Stimulated activated CD8-positive, alpha-beta memory T cell treated with anti-CD3 and anti-CD28 coated beads, Interleukin-2, amount 100 ng/mL, for 48 hours (primary cell): ENCODE data around the gene DICER1.
"Not testable (repeated sequence)": the region's sequence is repeated elsewhere in the genome, so short reads cannot be mapped to it uniquely, and the experiment has no call there.

Source experiments
- DNase-seq, 2 donors: peaks; one replicate each; pipeline ENCODE4 v3.0.0-alpha.2; 2020; ENCODE audit warnings: low read depth in 2 of 2

The DICER1 gene

DNA sequence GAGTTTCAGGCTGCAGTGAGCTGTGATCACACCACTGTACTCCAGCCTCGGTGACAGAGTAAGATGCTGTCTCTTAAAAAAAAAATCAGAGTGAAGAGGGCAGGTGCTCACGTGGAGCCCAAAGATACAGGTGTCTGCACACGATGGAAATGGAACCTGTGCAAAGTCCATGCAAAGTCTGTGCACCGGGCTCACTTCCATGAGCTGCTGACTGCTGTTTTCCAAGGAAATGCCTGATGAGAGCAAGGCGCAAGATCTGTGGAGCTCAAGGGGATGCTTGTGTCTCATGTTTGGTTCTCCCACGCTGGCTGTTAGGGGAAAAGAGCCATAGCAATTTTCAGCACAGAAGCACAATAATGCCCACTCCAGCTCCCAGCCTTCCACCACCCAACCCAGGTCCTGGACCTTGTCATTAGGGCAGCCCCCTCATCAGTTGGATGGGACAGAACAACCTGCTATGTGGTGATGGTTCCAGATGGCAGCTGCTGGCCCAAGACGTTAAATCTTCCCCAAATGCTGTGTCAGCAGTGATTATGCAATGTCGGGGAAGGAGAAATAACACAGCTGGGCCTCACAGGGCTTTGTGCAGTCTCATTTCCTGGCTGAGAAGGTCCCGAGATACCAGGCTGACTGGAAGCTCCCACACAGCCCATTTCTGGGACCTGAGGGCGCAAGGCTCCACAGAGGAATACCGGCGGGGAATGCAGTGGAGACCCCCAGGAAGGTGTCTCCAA is 27.9 kb upstream of the DICER1 start:
- DNase-seq = no peak

DNA sequence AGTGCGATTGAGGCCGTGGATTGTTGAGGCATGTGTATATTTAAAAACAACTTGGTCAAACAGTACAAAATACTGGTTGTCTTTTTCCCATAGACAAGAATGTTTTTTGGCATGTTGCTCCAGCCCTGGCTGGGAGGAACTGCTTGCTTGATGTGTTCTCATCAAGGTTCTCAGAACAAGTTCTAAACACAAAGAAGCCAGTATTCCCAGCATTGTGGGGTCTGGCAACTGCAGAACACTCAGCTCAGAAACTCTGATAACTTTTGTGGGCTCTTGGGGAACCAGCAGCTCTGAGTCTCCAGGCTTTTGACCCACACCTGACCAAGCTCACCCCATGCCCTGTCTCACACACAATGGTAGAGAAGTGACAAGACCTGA is 27.1 kb upstream of the DICER1 start:
- DNase-seq = no peak

- no peak for DNase-seq
Measured at GRCh38 chr14:95183532-95184412, 26.4 kb upstream of the DICER1 start.

DNA sequence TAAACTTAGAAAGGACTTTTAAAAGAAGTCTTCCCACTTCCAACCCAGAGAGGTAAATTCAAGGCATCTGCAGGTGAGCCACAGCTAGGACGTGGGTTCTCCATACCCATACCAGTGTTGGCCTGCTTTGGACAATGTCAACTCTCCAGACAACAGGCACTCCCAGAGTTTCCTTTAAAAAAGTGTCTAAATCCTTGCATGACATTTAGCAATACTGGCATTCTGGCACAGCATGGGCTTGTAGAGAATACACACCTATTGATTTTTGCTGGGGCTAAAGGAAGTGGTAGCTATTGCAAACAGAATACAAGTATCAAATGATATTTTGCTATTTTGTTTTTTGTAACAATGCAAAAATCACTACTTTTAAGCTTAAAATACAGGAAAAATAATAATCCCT is 25.8 kb upstream of the DICER1 start:
- DNase-seq = no peak

- DNase-seq = no peak
Measured at GRCh38 chr14:95182379-95182778, 25.1 kb upstream of the DICER1 start.

DNA sequence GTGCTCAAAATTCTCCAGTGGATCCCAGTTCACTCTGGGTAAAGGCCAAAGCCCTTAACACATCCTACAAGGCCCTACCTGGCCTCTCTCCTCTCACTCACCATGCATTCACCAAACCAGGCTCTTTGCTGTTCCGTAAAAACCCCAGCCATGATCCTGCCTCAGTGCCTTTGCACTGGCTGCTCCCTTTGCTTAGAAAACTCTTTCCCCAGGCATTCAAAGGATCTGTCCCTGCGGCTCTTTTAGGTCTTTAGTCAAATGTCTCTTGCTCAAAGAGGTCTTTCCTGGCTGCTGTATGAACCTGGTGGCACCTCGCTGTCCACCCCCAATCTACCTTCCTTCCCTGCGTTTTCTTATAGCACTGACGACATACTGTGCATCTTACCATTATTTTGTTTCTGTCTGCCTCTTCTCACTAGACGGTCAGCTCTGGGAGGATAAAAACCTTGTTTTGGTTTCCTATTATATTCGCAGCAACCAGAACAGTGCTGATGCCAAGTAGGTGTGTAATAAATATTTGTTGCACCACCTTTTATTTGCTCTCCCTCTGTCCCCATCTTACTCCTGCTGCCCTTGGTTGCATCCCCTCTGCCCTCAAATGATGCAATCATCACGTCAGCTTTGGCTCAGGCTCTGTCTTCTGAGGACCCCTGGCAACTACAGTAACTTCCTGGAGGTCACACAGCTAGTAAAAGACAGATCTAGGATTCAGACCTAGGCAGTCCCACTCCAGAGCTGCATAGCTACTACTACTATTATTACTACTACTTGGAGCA is 23.8 kb upstream of the DICER1 start:
- DNase-seq = no peak

DNA sequence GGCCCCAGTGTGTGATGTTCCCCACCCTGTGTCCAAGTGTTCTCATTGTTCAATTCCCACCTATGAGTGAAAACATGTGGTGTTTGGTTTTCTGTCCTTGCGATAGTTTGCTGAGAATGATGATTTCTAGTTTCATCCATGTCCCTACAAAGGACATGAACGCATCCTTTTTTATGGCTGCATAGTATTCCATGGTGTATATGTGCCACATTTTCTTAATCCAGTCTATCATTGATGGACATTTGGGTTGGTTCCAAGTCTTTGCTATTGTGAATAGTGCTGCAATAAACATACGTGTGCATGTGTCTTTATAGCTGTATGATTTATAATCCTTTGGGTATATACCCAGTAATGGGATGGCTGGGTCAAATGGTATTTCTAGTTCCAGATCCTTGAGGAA is 18.3 kb upstream of the DICER1 start:
- DNase-seq = not testable (repeated sequence)

- no peak for DNase-seq
Measured at GRCh38 chr14:95174184-95174792, 17.0 kb upstream of the DICER1 start.

GRCh38 chr14:95173518-95173917 is 16.2 kb upstream of the DICER1 start:
- DNase-seq = no peak

DNA sequence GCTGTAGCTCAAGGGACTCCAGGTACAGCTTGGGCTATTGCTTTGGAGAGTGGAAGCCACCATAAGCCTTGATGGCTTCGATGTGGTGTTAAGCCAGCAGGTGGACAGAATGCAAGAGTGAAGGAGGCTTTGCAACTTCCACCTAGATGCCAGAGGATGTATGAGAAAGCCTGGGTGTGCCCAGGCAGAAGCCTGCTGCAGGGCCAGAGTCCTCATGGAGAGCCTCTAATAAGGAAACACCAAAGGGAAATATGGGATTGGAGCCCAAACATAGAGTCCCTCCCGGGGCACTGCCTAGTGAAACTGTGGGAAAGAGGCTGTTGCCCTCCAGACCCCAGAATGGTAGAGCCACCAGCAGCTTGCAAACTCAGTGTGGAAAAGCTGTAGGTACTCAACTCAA is 9.8 kb upstream of the DICER1 start:
- DNase-seq = no peak

- DNase-seq = no peak
Measured at GRCh38 chr14:95165517-95165916, 8.2 kb upstream of the DICER1 start.

- DNase-seq = no peak
Measured at GRCh38 chr14:95164506-95164905, 7.2 kb upstream of the DICER1 start.

DNA sequence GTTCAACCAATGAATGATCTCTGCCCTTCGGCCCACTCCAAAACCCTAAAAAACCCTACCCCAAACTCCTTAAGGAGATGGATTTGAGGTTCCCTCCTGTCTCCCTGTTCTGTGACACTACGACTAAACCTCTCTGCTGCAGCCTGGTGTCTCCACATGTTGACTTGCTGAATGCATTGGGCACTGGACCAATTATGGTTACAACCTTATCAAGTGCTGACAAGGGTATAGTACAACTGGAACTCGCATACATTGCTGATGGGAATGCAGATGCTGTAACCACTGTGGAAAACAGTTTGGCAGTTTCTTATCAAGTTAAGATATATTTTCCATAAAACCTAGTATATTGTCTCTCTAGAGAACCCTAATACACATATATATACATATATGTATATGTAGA is 6.3 kb upstream of the DICER1 start:
- DNase-seq = no peak

DNA sequence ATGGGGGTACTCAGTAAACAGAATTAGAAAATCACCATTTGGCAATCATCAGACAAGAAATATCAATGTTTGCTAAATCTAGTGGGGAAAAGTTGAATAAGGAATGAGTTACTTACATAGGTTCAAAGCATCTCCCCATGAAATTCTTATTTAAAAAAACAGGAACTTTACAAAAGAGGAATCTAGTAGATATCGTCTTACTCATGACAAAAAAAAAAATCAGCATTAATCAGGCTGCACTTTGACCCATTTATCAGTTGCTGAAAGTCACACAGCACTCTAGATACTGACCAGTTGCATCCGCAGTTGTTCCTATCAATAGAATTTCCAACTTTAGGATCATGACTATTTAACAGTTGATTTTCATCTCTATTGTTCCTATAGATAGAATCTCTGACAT is 5.8 kb upstream of the DICER1 start:
- no peak for DNase-seq

GRCh38 chr14:95162641-95163040 is 5.3 kb upstream of the DICER1 start:
- no peak for DNase-seq

GRCh38 chr14:95157048-95157326 is 342 bp downstream of the DICER1 start:
- no peak for DNase-seq

- DNase-seq = peak; percentile 19 to 23
Measured at GRCh38 chr14:95156161-95157047, 925 bp downstream of the DICER1 start.

GRCh38 chr14:95155045-95155444 is 2.3 kb downstream of the DICER1 start:
- DNase-seq = no peak

DNA sequence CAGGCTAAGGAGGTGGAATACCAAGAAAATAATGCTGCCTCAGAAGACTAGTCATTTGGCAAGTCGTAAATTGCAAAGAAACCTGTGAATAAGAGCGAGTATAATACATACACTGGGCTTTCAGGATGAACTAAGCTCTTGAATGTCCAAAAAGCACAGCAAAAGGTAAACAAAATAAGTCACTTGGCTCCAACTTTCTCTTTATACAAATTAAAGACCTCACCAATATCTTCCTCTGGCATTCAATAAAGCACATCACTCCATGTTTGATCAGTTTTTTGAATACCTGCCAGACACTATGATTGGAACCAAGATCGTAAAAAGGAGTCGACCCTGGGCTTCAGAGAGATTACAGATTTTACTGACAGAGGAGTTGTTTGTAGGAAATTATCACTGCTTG is 3.5 kb downstream of the DICER1 start:
- no peak for DNase-seq

- no peak for DNase-seq
Measured at GRCh38 chr14:95151561-95151960, 5.8 kb downstream of the DICER1 start.

DNA sequence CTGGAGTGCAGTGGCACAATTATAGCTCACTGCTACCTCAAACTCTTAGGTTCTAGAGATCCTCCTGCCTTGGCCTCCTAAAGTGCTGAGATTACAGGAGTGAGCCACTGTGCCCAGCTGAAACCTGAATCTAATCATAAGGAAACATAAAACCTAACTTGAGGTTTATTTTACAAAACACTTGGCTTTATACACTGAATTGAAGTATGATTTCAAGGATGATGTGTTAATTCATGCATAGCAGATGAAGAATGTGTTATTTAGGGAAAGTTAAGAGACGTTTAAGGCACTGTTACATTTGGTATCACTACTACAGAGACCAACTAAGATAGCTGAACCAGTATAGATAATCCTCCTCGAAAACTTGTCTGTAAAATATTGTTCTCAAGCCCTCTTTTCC is 6.4 kb downstream of the DICER1 start:
- no peak for DNase-seq
